BE2C (cell line): ENCODE data around the gene SMAGP.
"Not testable (repeated sequence)": the region's sequence is repeated elsewhere in the genome, so short reads cannot be mapped to it uniquely, and the experiment has no call there.

ENCODE experiments used
- DNase-seq: peaks from one replicate; pipeline ENCODE4 v3.0.0-alpha.2; 2020
- H3K27me3 ChIP-seq: fragments of 250-450 bp; sonication (Bioruptor Pico); 2 replicates; pipeline ENCODE4 v1.5.1; 2020; ENCODE audit warnings: mild to moderate bottlenecking
- H3K36me3 ChIP-seq: fragments of 250-450 bp; sonication (Bioruptor Pico); 2 replicates; pipeline ENCODE4 v1.5.1; 2020; ENCODE audit warnings: mild to moderate bottlenecking
- H3K4me1 ChIP-seq: fragments of 250-450 bp; sonication (Bioruptor Pico); 2 replicates; pipeline ENCODE4 v1.5.1; 2020
- H3K4me3 ChIP-seq: 2 replicates; pipeline ENCODE4 v1.5.1; 2011; ENCODE audit warnings: low read depth, low read length
- H3K9me3 ChIP-seq: fragments of 250-450 bp; sonication (Bioruptor Pico); 2 replicates; pipeline ENCODE4 v1.5.1; 2020
- TF ChIP-seq, protein P1 (sequence below): IDR thresholded peaks from 2 replicates; pipeline ENCODE4 v1.5.1; 2012; ENCODE audit warnings: mild to moderate bottlenecking, low read depth, low read length

Gene SMAGP

DNA sequence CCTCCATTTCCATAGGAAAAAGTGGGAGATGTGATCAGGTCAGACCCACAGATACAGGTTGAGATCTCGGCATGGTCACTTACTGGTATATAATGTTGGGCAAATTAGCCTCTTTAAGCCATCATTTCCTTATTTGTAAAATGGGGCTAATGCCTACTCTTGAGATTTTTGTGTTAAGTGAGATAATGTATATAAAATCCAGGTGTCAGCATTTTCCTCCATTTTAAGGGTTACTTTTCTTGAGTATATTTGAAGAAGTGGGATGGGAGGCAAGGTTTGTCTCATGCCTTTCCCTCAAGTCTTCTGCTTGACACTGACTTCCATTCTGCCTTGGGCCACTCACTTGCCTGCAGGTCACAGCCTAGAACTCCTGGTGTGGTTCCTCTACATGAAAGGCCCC is 42.3 kb downstream of the SMAGP start:
- no peaks in the 10 kb centered on the region; the same call in 1 of the 2 replicates for H3K9me3 ChIP-seq
- TF ChIP-seq, protein P1, sequence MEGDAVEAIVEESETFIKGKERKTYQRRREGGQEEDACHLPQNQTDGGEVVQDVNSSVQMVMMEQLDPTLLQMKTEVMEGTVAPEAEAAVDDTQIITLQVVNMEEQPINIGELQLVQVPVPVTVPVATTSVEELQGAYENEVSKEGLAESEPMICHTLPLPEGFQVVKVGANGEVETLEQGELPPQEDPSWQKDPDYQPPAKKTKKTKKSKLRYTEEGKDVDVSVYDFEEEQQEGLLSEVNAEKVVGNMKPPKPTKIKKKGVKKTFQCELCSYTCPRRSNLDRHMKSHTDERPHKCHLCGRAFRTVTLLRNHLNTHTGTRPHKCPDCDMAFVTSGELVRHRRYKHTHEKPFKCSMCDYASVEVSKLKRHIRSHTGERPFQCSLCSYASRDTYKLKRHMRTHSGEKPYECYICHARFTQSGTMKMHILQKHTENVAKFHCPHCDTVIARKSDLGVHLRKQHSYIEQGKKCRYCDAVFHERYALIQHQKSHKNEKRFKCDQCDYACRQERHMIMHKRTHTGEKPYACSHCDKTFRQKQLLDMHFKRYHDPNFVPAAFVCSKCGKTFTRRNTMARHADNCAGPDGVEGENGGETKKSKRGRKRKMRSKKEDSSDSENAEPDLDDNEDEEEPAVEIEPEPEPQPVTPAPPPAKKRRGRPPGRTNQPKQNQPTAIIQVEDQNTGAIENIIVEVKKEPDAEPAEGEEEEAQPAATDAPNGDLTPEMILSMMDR: no peak
- H3K4me1 ChIP-seq: no peaks in the 10 kb centered on the region
- H3K4me3 ChIP-seq: no peak overlapping the region
- no peaks in the 10 kb centered on the region for H3K27me3 ChIP-seq
- no peak for DNase-seq
- H3K36me3 ChIP-seq: no peaks in the 10 kb centered on the region

DNA sequence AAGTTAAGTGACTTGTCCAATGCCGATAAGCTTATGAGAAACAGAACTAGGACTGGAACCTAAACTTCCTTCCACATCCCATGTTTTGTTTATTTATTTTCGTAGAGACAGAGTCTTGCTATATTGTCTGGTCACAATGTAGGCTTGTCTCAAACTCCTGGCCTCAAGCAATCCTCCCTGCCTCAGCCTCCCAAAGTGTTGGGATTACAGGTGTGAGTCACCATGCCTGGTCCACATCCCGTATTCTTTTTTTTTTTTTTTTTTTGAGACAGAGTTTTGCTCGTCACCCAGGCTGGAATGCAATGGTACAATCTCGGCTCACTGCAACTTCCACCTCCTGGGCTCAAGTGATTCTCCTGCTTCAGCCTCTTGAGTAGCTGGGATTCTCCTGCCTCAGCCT is 43.1 kb downstream of the SMAGP start:
- H3K9me3 ChIP-seq, DNase-seq, H3K4me1 ChIP-seq, H3K27me3 ChIP-seq, H3K4me3 ChIP-seq, H3K36me3 ChIP-seq: not testable (repeated sequence)

DNA sequence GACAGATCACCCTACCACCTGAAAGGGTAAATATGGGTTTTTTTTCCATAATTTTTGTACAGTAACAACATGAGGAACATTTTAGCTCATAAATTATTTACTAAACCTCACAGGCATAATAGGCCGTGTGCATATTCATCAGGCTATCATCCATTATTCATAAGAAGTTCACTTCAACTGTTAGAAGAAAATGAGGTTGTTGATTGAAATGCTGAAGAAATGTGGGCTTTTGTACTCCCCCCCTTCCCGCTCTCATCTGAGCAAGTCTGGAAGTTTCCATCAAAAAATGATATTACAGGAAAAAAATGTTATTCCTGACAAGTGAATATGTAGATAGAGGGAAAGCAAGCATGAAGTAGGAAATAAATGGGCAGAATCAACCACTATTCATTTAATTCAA is 44.4 kb downstream of the SMAGP start:
- TF ChIP-seq, protein P1: no peak
- H3K9me3 ChIP-seq: no peaks in the 10 kb centered on the region; the same call in 1 of the 2 replicates
- no peaks in the 10 kb centered on the region for H3K4me1 ChIP-seq
- H3K4me3 ChIP-seq: no peak overlapping the region
- no peaks in the 10 kb centered on the region for H3K36me3 ChIP-seq
- no peaks in the 10 kb centered on the region for H3K27me3 ChIP-seq
- DNase-seq: no peak

DNA sequence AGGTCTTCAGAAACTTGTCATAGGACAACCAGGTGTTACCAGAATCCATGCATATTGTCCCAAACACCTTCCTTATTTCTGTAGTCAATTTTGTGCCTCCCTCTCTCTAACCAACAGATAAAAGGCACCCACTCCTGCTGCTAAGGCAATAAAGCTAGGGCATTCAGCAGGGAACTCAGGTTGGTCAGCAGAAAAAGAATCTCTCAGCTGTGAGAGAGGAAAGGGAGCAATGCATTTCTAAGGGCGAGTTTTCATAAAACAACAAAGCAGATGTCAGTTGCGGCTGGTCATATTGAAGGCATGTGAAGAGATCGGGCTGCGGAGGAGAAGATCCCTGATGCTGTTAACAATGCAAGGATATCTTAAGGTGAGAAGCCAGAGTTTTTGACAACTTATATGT is 45.0 kb downstream of the SMAGP start:
- H3K4me3 ChIP-seq: no peak overlapping the region
- TF ChIP-seq, protein P1: no peak
- DNase-seq: no peak
- no peaks in the 10 kb centered on the region for H3K4me1 ChIP-seq
- no peaks in the 10 kb centered on the region for H3K36me3 ChIP-seq
- H3K27me3 ChIP-seq: no peaks in the 10 kb centered on the region
- no peaks in the 10 kb centered on the region for H3K9me3 ChIP-seq

DNA sequence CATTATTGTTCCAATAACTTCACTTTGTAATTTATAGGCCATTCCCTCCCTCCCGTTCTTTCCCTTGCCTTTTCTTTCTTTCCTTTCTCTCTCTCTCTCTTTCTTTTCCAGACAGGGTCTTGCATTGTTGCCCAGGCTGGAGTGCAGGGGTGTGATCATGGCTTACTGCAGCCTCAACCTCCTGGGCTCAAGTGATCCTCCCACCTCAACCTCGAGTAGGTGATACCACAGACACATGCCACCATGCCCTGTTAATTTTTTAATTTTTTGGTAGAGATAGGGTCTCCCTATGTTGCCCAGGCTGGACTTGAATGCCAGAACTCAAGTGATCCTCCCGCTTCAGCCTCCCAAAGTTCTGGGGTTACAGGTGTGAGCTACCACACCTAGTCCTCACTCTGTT is 45.6 kb downstream of the SMAGP start:
- Histone ChIP-seq H3K9me3 (no peaks in the 10 kb centered on the region), H3K4me3 (no peak overlapping the region), H3K27me3 (no peaks in the 10 kb centered on the region), H3K36me3 (no peaks in the 10 kb centered on the region), H3K4me1 (no peaks in the 10 kb centered on the region)
- TF ChIP-seq, protein P1: no peak
- no peak for DNase-seq

DNA sequence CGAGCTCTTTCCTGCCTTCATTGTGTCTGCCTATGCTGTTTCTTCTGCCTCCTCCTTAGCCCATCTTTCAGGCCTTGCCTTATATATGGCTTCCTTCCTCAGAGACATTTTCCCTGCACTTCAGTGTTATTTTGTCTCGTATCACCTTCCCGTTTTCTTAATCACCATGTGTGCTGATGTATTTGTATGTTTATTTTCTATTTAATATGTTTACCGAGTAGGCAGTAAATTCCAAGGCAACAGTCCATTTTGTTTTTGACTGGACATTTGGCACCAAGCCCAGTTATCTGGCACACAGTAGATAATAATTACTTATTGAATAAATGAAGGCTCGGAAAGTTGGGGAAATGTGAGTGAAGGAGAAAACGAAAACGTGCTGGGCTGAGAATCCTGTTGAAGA is 47.8 kb downstream of the SMAGP start:
- no peaks in the 10 kb centered on the region for H3K9me3 ChIP-seq
- peak overlapping the region; percentile 9; the same call in 1 of the 2 replicates for H3K4me3 ChIP-seq
- TF ChIP-seq, protein P1: no peak
- peak; percentile 33 for DNase-seq
- no peaks in the 10 kb centered on the region for H3K36me3 ChIP-seq
- peaks cover 5% of the 10 kb centered on the region for H3K4me1 ChIP-seq
- H3K27me3 ChIP-seq: no peaks in the 10 kb centered on the region

DNA sequence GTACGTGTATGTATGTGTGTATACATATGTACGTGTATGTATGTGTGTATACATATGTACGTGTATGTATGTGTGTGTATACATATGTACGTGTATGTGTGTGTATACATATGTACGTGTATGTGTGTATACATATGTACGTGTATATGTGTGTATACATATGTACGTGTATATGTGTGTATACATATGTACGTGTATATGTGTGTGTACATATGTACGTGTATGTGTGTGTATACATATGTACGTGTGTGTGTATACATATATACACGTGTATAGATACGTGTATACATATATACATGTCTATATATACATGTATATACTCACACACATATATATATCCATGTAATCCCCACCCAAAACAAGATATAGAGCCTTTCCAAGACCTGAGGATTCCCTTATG is 50.4 kb downstream of the SMAGP start:
- not testable (repeated sequence) for H3K4me1 ChIP-seq, DNase-seq, H3K4me3 ChIP-seq, H3K27me3 ChIP-seq, H3K9me3 ChIP-seq, H3K36me3 ChIP-seq
